PC-9 (cell line): ENCODE results near the gene GRIK3. TPM values are rescaled to one million over a fixed set of nuclear protein-coding genes. Genes with fewer than 3 reads are reported as not detected.

Experiments
- BruUV-seq: library from RNA; stranded (reverse); fragments of 400-500 nt; replicated peaks from 2 replicates; lab custom pipeline; 2021; lab: Mats Ljungman, UMichigan
- CTCF ChIA-PET: fragments of 300-600 bp; sonication (Branson Sonifier 250); formaldehyde crosslinking; loops from one replicate; lab custom pipeline; 2022; ENCODE audit warnings: antibody characterized with exemption; lab: Charles Lee
- POLR2A ChIA-PET: fragments of 300-600 bp; sonication (Branson Sonifier 250); formaldehyde crosslinking; loops from one replicate; lab custom pipeline; 2022; ENCODE audit warnings: antibody characterized with exemption; ENCODE audit not compliant: unreplicated experiment; lab: Charles Lee
- DNase-seq, 2 experiments: peaks; one replicate each; pipeline versions ENCODE4 v3.0.0 to v3.0.0-alpha.2; 2015 to 2022; ENCODE audit warnings: mixed read lengths in 1 of 2
- H2AFZ ChIP-seq: fragments of 200-600 bp; sonication (generic); 2 replicates; pipeline ENCODE4 v1.8.1; 2017; ENCODE audit warnings: antibody characterized with exemption
- H3F3A ChIP-seq: fragments of 200-600 bp; sonication (generic); 2 replicates; pipeline ENCODE4 v1.8.1; 2017; ENCODE audit warnings: antibody characterized with exemption, mild to moderate bottlenecking, low read depth; ENCODE audit not compliant: insufficient read depth
- H3K27ac ChIP-seq: fragments of 200-600 bp; sonication (generic); 2 replicates; pipeline ENCODE4 v1.6.1; 2016; ENCODE audit warnings: mixed run types
- H3K27me3 ChIP-seq: fragments of 200-600 bp; sonication (generic); 2 replicates; pipeline ENCODE4 v1.6.1; 2016; ENCODE audit warnings: low read depth, mixed run types; ENCODE audit not compliant: insufficient read depth
- H3K36me3 ChIP-seq: fragments of 200-600 bp; sonication (generic); 2 replicates; pipeline ENCODE4 v1.6.1; 2016; ENCODE audit warnings: low read depth, mixed run types
- H3K4me1 ChIP-seq: fragments of 200-600 bp; sonication (generic); replicated peaks from 2 replicates; pipeline ENCODE4 v1.6.1; 2016; ENCODE audit warnings: mixed run types; ENCODE audit not compliant: insufficient read depth
- H3K4me2 ChIP-seq: fragments of 200-600 bp; sonication (generic); 2 replicates; pipeline ENCODE4 v1.6.1; 2017; ENCODE audit warnings: mixed run types
- H3K4me3 ChIP-seq: fragments of 200-600 bp; sonication (generic); 2 replicates; pipeline ENCODE4 v1.6.1; 2016; ENCODE audit warnings: mixed run types
- H3K79me2 ChIP-seq: fragments of 200-600 bp; sonication (generic); 2 replicates; pipeline ENCODE4 v1.6.1; 2017; ENCODE audit warnings: low read depth, mixed run types
- H3K9me2 ChIP-seq: fragments of 200-600 bp; sonication (generic); 2 replicates; pipeline ENCODE4 v1.8.1; 2017; ENCODE audit warnings: mild to moderate bottlenecking; ENCODE audit not compliant: insufficient read depth
- H3K9me3 ChIP-seq: fragments of 200-600 bp; sonication (generic); 2 replicates; pipeline ENCODE4 v1.8.1; 2016; ENCODE audit warnings: low read depth; ENCODE audit not compliant: insufficient read depth
- H4K20me1 ChIP-seq: fragments of 200-600 bp; sonication (generic); 2 replicates; pipeline ENCODE4 v1.8.1; 2017; ENCODE audit not compliant: insufficient read depth
- CTCF ChIP-seq: fragments of 200-600 bp; sonication (generic); conservative IDR thresholded peaks from 2 replicates; pipeline ENCODE4 v1.6.1; 2017; ENCODE audit warnings: mixed run types, antibody characterized with exemption, mild to moderate bottlenecking, moderate library complexity
- EZH2 ChIP-seq: fragments of 200-600 bp; sonication (generic); IDR thresholded peaks from 2 replicates; pipeline ENCODE4 v1.8.0; 2017; ENCODE audit warnings: antibody characterized with exemption, low read depth
- intact Hi-C: fragments of 100-400 bp; cut with micrococcal nuclease; formaldehyde crosslinking; loops from one replicate; pipeline ENCODE4 v1.10.0; 2022; ENCODE audit not compliant: unreplicated experiment
- total RNA-seq: library from RNA; stranded (reverse); gene quantifications from 2 replicates; pipeline ENCODE4 v1.2.3, GENCODE V29; 2021

Gene GRIK3
- total RNA-seq, 1 experiment from 2014 or later, result not detected

GRCh38 chr1:37043101-37043500 is 8.8 kb upstream of the GRIK3 start:
- Histone ChIP-seq H3K27me3 (peaks cover 60% of the 10 kb centered on the region), H3K36me3 (no peaks in the 10 kb centered on the region), H3K9me3 (no peaks in the 10 kb centered on the region), H4K20me1 (no peaks in the 10 kb centered on the region), H3K4me2 (no peak overlapping the region), H3K27ac (no peak overlapping the region), H3K4me3 (no peak overlapping the region), H2AFZ (no peak overlapping the region), H3K79me2 (no peaks in the 10 kb centered on the region), H3F3A (no peaks in the 10 kb centered on the region), H3K4me1 (no peaks in the 10 kb centered on the region), H3K9me2 (no peaks in the 10 kb centered on the region)
- ChIA-PET POLR2A (no interaction called here), CTCF (no interaction called here)
- no TSS peak for BruUV-seq
- no peak for DNase-seq
- no peak for TF ChIP-seq CTCF
- no peak for TF ChIP-seq EZH2
- intact Hi-C loops, result no loop called here

GRCh38 chr1:37042506-37042905 is 8.2 kb upstream of the GRIK3 start:
- no TSS peak for BruUV-seq
- Histone ChIP-seq H3K9me2 (no peaks in the 10 kb centered on the region), H3F3A (no peaks in the 10 kb centered on the region), H3K27me3 (peaks cover 56% of the 10 kb centered on the region), H4K20me1 (no peaks in the 10 kb centered on the region), H3K36me3 (no peaks in the 10 kb centered on the region), H3K4me3 (no peak overlapping the region), H3K9me3 (no peaks in the 10 kb centered on the region), H3K4me2 (no peak overlapping the region), H3K79me2 (no peaks in the 10 kb centered on the region), H3K27ac (no peak overlapping the region), H2AFZ (no peak overlapping the region), H3K4me1 (no peaks in the 10 kb centered on the region)
- intact Hi-C loops, result no loop called here
- DNase-seq, result no peak
- no peak for TF ChIP-seq EZH2
- TF ChIP-seq CTCF, result no peak
- ChIA-PET CTCF (no interaction called here), POLR2A (no interaction called here)

- ChIA-PET POLR2A (no interaction called here), CTCF (no interaction called here)
- Histone ChIP-seq H3K36me3 (no peaks in the 10 kb centered on the region), H2AFZ (no peak overlapping the region), H3F3A (no peaks in the 10 kb centered on the region), H3K79me2 (no peaks in the 10 kb centered on the region), H3K4me3 (no peak overlapping the region), H3K27ac (no peak overlapping the region), H3K9me3 (no peaks in the 10 kb centered on the region), H3K9me2 (no peaks in the 10 kb centered on the region), H4K20me1 (no peaks in the 10 kb centered on the region), H3K4me1 (no peaks in the 10 kb centered on the region), H3K27me3 (peaks cover 49% of the 10 kb centered on the region), H3K4me2 (no peak overlapping the region)
- no TSS peak for BruUV-seq
- intact Hi-C loops, result no loop called here
- TF ChIP-seq EZH2, result no peak
- no peak for TF ChIP-seq CTCF
- no peak for DNase-seq
Observed at GRCh38 chr1:37041483-37041882, 7.2 kb upstream of the GRIK3 start.
